ENCODE data around the gene EGLN3.

- TF ChIP-seq POLR2AphosphoS5 (IDR thresholded peaks at IDR 0.05; ENCODE audit: insufficient read depth in 1 of 2, low read depth in 1 of 2): no peak
- no peak for TF ChIP-seq CTCF (IDR thresholded peaks at IDR 0.05)
Observed at GRCh38 chr14:33993246-33993645, 42.4 kb upstream of the EGLN3 start.
